NCI-H146 (cell line): ENCODE results near the gene SHH.

Experiments
- DNase-seq: peaks from one replicate; lab custom pipeline; 2025; lab: John Stamatoyannopoulos, UW

The SHH gene

DNA sequence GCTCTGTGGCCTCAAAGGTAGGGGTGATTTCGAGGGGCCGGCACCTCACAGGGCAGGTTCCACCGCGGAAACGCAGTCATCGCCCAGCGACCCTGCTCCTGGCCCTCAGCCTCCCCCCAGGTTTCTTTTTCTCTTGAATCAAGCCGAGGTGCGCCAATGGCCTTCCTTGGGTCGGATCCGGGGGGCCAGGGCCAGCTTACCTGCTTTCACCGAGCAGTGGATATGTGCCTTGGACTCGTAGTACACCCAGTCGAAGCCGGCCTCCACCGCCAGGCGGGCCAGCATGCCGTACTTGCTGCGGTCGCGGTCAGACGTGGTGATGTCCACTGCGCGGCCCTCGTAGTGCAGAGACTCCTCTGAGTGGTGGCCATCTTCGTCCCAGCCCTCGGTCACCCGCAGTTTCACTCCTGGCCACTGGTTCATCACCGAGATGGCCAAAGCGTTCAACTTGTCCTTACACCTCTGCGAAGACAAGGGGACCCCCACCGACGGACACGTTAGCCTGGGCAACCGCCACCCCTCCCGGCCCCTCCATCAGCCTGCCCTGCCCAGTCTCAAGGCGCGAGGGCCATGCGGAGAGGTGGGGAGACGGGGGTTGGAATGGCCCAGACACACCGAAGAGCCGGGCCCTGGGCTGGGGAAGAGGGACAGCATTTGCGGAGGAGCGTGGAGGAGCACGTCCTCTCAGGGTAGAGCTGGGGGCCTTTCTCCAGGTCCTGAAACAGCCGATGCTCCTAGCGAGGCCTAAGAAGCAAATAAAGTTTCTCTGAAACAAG, 6.0 kb downstream of the SHH start:
- DNase-seq = no peak

DNA sequence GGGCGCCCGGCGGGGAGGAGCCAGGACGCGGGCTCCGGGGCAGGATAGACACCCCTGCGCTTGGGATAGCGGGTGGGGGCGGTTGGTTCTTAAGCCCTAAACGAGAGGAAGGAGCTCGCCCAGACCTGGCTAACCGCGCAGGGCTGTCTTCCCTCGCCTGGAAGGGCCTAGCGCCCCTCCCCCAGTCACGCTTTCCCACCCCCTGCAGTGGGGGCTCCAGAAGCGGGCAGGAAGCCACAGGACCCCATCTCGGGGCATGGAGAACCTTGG, 6.5 kb downstream of the SHH start:
- DNase-seq = no peak

DNA sequence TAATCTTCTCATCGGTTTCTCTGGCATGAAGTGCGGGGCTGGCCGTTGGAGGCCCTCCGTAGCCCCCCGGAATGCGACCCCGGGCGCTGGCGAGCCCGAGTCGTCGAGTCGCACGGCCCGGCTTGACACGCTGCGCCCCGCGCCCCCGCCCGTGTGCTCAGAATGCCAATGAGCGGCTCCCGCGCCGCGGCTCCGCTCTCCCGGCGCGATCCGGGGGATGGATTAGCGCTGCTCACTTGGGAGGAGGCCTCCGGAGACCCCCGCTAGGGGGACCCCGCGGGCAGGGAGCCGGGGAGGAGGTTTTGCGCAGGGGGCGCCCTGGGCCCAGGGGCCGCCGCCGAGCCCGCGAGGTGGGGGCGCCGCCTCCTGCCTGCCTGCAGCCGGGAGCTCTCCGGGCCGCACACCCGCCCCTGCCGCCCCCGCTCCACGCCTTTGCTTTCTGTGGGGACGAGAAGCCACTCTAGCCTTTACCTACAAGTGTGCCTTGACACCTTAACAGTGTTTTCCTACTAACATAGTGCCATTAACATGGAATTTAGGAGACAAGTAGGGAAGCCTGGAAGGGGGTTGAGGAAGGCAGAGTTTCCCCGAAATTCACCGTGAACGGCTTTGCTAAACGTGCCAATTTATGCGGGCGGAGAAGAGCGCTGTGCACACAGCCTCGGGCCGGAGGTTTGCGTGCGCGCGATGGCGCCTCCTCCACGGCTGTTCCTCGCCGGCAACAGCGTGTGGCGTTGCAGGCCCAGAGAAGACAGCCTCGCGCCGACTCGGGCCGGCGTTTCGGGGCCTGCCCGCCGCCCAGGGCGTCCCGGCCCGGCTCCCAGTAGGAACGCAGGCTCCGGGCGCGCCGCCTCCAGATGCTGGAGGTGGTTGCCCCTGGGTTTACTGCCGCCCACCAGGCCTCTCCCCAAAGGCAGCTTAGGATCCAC, 7.1 kb downstream of the SHH start:
- DNase-seq = no peak

DNA sequence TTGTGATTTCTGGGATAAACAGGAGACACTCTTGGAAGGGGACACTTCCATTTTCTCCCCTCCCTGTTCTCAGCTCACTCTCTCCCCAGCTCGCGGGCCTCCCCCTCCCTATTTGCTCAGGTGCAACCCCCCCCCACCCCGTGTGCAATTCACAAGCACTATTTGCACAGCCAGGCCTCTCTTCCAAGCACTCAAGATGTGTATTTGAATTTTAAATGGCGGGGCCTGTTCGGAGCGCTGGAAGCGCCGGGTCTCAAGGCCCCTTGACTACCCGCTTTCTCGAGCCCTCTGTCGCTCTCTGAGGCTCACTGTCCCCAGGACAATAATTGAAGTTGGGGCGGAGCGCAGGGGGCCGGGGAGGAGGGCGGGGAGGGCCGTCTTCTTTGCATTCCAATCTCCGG, 7.8 kb downstream of the SHH start:
- DNase-seq = no peak

DNA sequence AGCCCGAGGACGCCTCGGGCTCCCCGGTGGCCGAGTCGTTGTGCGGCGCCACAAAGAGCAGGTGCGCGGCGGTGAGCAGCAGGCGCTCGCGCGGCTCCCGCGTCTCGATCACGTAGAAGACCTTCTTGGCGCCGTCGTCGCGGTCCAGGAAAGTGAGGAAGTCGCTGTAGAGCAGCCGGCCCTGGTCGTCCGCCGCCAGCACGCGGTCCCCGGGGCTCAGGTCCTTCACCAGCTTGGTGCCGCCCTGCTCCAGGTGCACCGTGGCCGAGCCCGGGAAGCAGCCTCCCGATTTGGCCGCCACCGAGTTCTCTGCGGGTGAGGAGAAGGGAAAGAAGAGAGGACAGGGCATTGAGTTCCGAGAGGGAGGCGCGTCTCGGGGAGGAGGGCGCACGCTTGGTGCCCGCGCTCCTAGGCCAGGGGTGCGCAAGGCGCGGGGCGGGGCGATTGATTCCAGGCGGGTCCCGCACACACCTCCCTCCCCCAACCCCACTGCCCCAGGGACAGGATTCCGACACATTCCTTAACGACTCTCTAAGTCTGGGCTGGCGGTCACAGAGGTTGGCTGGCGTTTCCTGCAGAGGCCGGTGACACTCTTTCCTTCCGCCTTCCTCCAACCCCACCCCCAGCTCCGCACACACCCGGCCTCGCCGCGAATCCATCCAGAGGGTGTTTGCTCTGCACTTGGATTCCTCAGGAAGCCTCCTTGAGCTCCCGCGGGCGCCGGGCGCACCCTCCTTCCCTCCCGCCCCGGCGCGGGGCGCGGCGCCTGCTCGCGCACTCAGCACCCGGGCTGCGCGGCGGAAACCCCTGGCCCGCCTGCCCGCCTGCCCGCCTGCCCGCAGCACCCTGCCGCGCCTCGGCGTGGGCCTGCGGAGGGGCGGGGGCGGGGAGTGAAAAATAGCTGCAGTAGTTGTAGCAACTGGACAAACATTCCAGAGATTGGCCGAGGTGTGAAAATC, 8.6 kb downstream of the SHH start:
- DNase-seq = no peak

DNA sequence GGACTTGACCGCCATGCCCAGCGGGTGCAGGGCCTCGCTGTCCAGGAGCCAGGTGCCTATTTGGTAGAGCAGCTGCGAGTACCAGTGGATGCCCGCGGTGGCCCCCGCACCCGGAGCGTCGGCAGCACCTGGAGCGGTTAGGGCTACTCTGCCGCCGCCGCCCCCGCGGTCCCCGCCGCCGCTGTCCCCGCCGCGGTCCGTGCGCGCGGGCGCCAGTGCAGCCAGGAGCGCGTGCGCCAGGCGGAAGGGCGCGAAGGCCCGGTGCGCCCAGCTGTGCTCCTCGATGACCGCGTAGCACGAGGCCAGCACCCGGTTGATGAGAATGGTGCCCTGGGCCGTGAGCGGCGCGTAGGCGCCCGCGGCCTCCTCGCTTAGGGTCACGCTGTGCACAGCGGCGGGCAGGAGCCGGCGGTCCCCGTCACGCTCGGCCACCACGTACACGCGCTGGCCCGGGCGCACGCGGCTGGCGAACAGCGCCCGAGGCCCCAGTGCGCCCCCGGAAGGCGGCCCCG, 9.3 kb downstream of the SHH start:
- no peak for DNase-seq

DNA sequence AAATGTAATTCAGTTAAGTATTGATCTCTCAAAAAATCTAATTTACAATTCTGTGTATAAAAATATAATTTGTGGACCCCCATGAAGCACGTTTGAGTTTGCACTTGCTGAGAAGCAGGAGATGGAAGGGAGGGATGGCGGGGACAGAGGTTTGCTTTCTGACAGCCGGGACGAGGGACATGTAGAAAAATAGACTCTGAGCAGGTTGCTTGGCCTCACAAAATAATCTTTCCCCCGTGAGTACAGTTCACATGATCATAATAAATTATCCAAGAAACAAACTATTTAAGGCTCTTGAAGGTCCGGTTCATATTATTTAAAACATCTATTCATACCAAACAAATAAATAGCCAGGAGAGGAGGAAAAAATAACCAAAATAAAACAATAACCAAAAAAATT, 10.0 kb downstream of the SHH start:
- DNase-seq = no peak

DNA sequence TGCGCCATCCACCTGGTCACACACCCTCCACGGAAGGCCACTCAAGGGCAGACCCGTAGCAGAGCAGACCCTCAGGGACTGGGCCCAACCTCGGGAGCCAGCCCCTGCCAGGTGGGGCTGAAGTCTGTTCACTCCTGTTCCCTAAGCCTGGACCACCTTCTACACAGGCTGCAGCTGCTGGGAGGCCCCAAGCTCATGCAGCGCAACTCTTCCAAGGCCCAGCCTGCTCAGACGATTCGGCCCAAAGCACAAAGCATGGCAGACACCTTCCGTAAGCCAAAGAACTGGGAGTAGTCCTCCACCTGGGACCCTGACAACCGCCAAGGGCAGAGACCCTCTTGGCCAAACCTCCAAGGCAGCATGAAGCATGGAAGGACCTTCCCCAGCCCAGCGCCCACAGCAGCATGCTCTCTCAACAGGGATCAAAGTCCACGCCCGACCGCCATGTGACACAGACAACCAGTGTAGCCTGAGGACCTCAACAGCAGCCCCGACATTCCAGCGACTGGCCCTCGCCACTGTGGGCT, 11.5 kb downstream of the SHH start:
- no peak for DNase-seq

DNA sequence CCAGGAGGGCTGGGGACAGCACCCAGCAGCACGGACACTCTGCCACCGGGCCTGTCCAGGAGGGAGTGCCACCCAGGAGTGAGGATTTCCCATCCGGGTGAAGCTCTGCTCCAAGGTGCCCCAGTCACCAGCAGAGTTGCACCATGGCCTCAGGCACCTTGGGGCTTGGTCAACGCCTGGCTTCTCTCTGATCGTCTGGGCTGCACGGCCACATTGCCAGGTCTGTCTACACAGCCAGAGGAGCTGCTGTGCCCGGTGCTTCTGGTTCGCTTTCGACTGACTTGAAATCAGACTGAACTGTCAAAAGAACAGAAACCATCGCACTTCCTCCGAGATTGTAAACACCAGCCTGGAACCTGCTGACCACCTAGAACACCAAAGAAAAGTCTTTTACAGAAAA, 12.0 kb downstream of the SHH start:
- no peak for DNase-seq

DNA sequence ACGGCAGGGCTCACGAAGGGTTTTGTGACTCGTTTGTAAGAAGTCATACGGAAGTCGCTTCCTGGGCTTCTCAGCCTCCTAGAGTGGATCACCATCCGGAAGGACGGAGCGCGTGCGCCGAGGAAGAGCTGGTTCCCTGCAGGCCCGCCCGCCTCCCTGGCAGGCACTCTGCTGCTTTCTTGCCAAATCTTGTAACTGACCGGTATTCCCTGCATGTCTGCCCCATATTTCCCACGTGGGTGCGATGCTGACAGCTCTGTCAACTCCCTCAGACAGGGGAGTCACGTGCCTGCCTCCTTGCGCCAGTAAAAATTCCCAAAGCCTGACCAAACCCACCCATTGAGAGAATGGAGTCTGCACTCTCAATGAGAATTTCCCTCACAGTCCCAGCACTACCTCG, 12.7 kb downstream of the SHH start:
- DNase-seq = no peak

DNA sequence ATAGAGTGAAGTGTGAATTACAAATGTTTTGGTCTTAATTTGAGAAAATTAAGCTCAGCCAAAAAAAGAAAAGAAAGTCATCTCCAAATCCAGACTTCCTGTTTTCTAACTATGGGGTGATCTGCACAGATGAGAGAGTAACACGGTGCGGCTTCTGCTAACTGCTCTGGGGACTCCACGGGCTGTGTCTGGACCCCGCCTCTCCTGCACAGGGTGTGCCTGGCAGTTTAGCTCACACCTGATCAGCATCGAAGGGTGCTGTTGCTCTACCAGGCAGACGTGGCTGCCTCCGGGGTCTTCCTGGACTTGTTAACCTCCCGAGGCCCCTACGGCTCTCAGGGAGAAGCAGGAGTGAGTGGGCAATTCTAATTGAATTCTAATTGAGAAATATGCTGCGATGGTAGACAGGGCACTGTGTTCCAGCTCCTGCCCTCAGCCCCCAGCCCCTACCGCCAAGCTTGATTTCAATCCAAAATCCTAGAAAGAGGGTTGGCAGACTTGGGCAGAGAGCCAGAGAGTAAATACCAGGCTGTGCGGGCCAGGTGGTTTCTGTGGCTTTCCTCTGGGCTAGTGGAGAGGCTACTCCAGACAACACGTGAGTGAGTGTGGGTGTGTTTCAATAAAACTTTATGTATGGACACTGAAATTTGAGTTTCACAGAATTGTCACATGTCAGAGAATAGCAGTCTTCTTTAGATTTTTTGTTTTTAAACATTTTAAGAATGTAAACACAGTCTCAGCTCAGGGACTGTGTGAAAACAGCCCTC, 13.4 kb downstream of the SHH start:
- DNase-seq = no peak

DNA sequence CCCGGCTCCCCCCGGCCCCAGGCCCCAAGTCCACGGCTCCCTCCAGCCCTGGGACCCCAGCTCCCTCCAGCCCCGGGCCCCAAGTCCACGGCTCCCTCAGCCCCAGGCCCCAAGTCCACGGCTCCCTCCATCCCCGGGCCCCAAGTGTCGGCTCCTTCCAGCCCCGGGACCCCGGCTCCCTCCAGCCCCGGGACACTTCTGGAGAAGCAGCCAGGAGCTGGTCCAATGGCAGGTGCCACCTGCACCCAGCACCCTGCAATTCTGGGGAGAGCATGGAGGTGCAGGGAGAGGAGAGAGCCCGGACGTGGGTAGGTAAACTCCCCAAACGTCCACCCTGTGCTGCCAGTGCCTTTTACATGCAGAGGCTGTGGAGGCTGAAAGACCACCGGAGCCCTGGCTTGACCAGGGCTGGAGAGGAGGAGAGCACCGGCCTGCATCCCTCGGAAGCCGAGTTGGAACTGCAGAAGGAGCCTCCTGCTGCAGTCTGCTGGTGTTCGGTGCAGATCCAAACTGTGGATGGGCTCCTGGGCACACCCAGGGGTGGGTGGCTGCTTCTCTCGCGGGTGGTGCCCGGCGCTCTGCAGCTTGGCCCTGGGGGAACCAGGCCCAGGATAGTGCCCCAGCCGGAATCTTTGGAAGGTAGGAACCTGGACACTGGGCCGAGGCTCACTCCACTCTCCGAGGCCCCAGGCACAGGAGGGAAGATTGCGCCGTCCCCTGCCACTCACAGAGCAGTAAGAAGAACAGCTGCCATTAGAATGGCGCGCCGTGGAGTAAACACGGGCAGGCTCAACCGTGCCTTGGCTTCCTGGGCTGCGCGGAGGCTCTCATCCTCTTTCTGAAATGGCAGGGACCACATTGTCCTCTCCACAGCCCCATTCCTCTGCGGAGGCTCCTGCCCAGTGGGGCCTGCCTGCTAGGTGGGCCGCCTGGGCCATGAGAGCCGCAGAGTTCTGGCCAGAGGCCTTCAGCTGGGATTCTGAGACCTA, 14.7 kb downstream of the SHH start:
- no peak for DNase-seq

DNA sequence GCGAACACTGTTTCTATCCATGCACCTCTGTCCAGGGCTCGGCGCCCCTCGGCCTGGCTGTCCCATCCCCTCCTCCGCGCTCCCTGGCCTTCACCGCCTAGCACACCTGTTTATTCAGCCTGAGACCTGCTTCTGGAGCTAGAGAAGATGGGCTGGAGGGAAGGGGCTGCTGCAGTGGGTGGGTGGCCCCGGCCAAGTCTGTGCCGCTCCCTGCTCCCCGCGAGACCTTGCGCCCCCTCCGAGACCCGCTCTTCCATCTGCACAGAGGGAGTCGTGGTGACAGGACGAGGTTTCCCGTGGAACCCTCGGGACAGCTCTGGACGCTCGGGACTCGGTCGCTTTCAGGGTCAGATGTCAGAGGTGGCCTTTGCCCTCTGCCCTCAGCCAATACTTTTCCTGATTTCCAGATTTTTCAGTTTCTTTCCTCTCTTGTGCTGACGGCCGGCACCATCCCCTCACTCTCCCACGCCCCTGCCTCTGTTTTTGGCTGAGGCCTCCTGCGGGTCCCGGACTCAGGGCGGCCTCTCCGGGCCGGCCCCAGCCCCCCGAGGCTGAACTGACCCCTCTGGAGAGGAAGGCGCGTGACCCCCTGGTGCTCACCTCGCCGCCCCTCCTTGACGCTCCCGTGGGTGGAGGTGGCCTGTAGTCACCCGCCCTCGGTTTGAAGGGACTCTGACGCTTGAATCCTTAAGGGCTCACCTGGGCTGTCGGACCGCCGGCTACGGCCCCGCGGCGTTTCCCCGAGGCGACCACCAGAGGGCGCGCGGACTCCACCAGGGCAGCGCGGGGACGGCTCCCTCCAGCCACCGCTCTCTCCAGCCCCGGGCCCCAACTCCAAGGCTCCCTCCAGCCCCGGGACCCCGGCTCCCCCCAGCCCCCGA, 15.6 kb downstream of the SHH start:
- peak; percentile 26 for DNase-seq

DNA sequence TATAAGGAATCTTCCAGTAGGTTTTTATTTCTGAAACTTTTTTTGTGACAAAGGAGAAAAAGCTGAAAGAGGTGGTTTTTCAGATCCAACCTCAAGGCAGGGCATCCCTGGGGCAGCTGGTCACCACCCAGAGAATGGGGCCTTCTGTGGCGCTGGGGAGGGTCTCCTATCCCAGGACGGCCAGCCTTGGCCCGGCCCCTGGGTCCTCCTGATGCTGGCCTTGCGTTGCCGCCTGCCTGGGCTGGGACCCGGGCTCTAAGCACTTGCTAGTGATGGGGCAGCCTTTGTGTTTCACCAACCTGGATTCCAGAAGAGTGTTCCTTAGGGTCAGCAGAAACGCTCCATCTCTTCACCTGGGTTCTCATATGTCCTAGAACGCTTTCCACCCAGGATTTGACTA, 16.3 kb downstream of the SHH start:
- DNase-seq = no peak

DNA sequence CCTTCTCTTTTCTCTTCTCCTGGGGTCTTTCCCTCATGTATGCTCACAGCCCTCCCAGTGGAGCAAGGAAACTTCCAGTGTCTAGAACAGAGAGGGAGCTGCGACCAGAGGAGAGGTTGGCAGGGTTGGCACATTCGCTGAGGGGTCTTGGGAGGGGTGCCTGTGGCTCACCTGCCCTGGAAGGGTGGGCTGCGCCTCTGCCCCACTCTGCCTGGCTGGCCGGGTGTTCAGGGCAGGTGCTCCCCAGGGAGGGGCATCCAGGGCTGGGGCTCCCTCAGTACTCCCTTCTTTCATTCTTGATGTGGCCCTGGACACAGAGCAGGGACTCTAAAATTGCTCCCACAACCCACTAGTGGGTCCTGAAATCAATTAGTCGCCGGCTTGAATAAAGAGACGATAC, 16.9 kb downstream of the SHH start:
- no peak for DNase-seq

DNA sequence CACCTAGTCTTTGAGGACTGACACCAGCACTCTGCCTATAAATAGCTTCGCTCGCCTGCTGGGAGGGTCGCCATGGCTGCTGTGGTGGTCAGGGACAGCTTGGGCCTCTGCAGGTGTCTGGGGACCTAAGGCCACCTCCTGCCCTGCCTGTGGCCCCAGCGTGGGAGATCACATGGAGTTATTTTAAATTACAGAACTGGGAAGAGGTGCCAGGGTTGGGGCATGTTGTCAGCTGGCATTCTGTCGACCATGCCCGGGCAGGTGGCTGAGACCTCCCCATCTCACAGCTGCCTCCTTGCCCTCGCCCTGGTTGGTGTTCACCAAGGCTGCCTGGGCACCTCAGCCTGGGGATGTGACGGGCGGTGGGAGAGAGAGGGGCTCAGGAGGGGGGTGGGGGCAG, 18.1 kb downstream of the SHH start:
- no peak for DNase-seq

DNA sequence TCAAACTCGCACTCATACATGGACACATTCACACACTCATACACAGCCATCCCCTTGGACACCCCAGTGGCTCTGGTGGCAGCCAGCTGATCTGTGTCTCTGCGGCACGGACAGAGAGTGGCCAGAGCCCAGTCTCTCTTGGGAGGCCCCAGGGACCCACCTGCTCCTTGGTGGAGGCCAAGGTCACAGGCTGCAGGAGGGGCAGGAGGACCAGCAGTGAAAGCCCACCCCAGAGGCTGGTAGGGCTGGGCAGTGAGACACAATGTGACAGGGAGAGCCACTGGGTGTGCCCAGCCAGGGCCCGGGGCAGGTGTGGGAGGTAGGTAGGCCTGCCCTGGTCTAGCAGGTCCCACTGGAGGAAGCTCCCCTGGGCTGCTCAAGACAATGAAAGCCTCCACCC, 18.5 kb downstream of the SHH start:
- DNase-seq = no peak

DNA sequence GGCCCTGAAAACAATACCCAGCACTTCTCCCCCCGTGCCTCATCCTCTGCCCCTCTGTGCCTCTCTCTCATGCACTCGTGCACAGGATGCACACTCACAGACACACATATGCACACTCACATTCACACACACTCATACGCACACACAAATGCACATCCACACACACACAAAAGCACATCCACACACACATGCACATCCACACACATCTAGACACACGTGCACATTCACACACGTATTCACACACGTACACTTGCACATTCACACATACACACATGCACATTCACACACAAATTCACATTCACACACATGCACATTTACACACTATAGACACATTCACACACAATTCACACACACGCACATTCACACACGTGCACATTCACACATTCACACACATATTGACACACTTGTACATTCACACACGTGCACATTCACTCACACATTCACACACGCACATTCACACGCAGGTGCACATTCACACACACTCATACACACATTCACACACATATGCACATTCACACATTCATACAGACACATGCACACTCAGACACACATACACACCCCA, 19.2 kb downstream of the SHH start:
- DNase-seq = no peak
